Activated T-helper 2 cell treated with anti-CD3 and anti-CD28 coated beads, Interferon-gamma antibody, Interleukin-2, Interleukin-4, amounts not matched to agents 10 μg/mL and 5 μg/mL and 100 μg/mL, durations not matched to agents 14 hours and 24 hours and 36 hours (primary cell): ENCODE results near the gene PDAP1. TPM values are rescaled to one million over a fixed set of nuclear protein-coding genes. Genes with fewer than 3 reads are reported as not detected.
"Not testable (repeated sequence)": the region's sequence is repeated elsewhere in the genome, so short reads cannot be mapped to it uniquely, and the experiment has no call there.

Experiments used
- DNase-seq: peaks from one replicate; pipeline ENCODE4 v3.0.0; 2021; ENCODE audit warnings: low spot score
- H3K27ac Mint-ChIP-seq: one replicate; pipeline ENCODE4 v1.8.0; 2021; ENCODE audit warnings: mixed read lengths
- H3K27me3 Mint-ChIP-seq: one replicate; pipeline ENCODE4 v1.8.0; 2021; ENCODE audit warnings: low read depth, mixed read lengths
- H3K36me3 Mint-ChIP-seq: one replicate; pipeline ENCODE4 v1.8.0; 2021; ENCODE audit warnings: low read depth, mixed read lengths
- H3K4me1 Mint-ChIP-seq: one replicate; pipeline ENCODE4 v1.8.0; 2021; ENCODE audit warnings: low read depth, mixed read lengths
- H3K4me3 Mint-ChIP-seq: one replicate; pipeline ENCODE4 v1.8.0; 2021; ENCODE audit warnings: low read depth, mild to moderate bottlenecking, moderate library complexity, mixed read lengths
- H3K9me3 Mint-ChIP-seq: one replicate; pipeline ENCODE4 v1.8.0; 2021; ENCODE audit warnings: mixed read lengths
- intact Hi-C: fragments of 100-400 bp; cut with micrococcal nuclease; formaldehyde crosslinking; loops from one replicate; pipeline ENCODE4 v1.15.1; 2023
- total RNA-seq: library from RNA; stranded (reverse); gene quantifications from 2 replicates; pipeline ENCODE4 v1.2.3, GENCODE V29; 2022

PDAP1 gene
- total RNA-seq, 1 donor from 2014 or later: 159 TPM

DNA sequence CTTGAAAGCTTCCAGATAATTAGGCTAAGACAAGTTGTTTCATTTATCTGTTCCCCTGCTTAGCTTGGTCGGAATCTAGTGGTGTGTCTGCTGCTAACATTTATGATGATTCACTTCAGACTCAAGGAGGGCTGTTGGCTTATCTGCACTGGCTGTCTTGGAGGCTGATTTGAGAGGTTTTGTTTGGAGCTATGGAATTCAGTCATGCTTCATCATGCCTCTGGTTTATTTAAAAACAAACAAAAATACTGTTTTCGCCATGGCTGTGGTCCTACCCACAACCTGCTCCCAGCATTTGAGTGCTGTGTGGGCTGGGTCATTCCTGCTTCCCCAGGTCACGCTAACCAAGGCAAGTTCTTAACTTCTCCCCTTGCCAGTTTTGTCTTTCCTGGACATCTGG, 45.6 kb downstream of the PDAP1 start:
- H3K9me3 Mint-ChIP-seq: no peaks in the 10 kb centered on the region
- no peak overlapping the region for H3K27ac Mint-ChIP-seq
- no peak overlapping the region for H3K4me3 Mint-ChIP-seq
- H3K27me3 Mint-ChIP-seq: no peaks in the 10 kb centered on the region
- peaks cover 75% of the 10 kb centered on the region for H3K36me3 Mint-ChIP-seq
- no peaks in the 10 kb centered on the region for H3K4me1 Mint-ChIP-seq
- intact Hi-C loops: no loop called here
- DNase-seq: no peak

DNA sequence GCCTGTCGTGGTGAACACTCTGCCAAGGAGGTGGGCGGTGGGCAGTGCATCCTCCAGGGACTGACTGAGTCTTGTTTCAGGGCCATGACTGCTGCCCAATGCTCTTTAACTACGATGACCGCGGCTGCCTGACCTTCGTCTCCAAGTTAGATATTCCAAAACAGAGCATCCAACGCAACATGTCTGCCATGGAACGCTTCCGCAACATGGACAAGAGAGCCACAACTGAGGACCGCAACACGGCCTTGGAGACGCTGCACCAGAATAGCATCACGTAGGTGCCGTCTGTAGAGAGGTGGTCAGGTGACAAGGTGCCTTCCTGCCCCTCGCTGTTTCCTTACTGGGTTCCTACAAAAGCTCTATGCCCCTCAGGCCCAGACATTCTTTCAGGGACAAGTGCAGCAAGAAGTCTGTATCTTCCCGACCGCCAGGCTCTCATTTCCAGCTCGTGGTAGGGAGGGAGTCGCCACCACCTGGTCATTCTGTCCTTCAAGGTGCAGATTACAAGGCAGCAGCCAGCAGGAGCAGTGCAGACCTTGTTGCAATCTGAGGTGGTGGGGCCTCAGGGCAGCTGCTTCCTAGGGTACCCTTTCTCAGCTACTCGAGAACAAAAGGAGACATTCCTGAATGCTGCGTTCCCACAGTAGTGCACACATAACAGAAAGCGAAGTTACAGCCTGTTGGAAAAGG, 48.8 kb downstream of the PDAP1 start:
- Mint-ChIP-seq H3K9me3 (no peaks in the 10 kb centered on the region), H3K36me3 (peaks cover 70% of the 10 kb centered on the region), H3K27me3 (no peaks in the 10 kb centered on the region), H3K27ac (no peak overlapping the region), H3K4me3 (no peak overlapping the region), H3K4me1 (no peaks in the 10 kb centered on the region)
- no peak for DNase-seq
- intact Hi-C loops: no loop called here

DNA sequence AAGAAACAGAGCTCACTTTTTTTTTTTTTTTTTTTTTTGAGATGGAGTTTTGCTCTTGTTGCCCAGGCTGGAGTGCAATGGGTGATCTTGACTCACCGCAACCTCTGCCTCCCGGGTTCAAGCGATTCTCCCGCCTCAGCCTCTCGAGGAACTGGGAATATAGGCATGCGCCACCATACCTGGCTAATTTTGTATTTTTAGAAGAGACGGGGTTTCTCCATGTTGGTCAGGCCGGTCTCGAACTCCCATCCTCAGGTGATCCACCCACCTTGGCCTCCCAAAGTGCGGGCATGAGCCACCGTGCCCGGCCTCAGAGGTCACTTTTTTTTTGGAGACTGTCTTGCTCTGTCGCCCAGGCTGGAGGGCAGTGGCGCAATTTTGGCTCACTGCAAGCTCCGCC, 49.9 kb downstream of the PDAP1 start:
- H3K27me3 Mint-ChIP-seq, H3K27ac Mint-ChIP-seq, H3K4me3 Mint-ChIP-seq, DNase-seq, H3K4me1 Mint-ChIP-seq, H3K9me3 Mint-ChIP-seq, intact Hi-C loops: not testable (repeated sequence)
- H3K36me3 Mint-ChIP-seq: peaks cover 66% of the 10 kb centered on the region

DNA sequence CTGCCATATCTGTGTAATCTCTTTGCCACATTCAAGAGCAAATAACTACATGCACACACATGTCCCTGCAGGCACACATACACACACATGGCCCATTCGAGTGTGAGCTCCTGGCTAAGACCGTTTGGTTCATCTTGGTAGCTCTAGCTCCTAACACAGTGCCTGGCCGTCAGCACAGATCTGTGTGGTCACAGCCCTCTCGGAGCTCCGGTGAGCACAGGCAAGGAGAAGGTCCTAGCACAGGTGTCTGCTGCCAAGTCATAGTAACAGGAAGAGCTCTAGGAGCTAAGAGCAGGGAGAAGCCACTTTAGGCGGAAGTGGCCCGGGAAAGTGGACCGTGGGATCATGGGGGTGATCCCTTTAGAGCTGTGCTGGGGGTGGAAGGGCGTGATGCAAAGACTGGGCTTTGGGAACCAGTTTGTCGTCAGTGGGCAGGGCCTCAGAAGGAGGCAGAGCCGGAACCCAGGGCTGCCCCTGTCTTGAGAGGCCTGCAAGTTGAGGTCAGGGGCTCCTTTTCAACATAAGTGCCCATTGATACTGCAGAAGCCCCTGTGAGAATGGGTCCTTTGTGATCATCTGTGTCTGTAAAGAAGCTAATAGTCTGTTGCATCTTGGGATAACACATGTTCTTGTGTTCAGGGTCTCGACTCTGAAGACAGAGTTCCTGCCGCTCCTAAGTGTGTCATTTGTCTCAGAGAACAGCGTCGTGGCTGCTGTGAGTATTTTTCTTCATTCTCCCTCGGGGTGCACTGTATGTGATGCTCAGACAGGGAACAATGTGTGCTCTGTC, 50.5 kb downstream of the PDAP1 start:
- Mint-ChIP-seq H3K9me3 (no peaks in the 10 kb centered on the region), H3K27ac (no peak overlapping the region), H3K27me3 (no peaks in the 10 kb centered on the region), H3K4me1 (no peaks in the 10 kb centered on the region), H3K4me3 (no peak overlapping the region), H3K36me3 (peaks cover 60% of the 10 kb centered on the region)
- no peak for DNase-seq
- intact Hi-C loops: no loop called here

DNA sequence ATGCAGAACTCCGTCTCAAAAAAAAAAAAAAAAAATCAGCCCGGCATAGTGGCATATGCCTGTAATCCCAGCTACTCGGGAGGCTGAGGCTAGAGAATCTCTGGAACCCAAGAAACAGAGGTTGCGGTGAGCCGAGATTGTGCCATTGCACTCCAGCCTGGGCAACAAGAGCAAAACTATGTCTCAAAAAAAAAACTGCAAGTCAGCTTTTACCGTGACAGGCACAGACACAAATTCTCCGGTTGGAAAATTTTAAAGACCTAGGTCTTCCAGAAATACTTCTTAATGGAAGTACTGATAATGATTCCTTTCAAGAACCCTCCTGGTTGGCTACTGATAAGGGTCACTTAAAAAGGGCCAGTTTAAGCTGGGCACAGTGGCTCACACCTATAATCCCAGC, 53.3 kb downstream of the PDAP1 start:
- DNase-seq: no peak
- Mint-ChIP-seq H3K9me3 (no peaks in the 10 kb centered on the region), H3K4me1 (no peaks in the 10 kb centered on the region), H3K4me3 (no peak overlapping the region), H3K36me3 (peaks cover 62% of the 10 kb centered on the region), H3K27ac (no peak overlapping the region), H3K27me3 (no peaks in the 10 kb centered on the region)
- intact Hi-C loops: no loop called here

DNA sequence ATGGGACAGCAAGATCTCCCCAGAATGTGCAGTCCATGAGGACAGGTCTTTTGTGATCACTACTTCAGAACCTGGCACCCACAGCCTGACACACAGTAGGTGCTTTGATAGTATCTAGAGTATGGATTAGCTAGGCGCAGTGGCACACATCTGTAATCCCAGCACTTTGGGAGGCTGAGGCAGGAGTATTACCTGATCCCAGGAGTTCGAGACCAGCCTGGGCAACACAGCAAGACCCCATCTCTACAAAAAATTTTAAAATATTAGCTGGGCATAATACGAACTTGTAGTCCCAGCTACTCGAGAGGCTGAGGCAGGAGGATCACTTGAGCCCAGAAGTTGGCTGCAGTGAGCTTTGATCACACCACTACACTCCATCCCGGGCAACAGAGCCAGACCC, 56.1 kb downstream of the PDAP1 start:
- Mint-ChIP-seq H3K36me3 (peaks cover 56% of the 10 kb centered on the region), H3K4me3 (no peak overlapping the region), H3K27ac (no peak overlapping the region), H3K27me3 (no peaks in the 10 kb centered on the region), H3K9me3 (no peaks in the 10 kb centered on the region), H3K4me1 (no peaks in the 10 kb centered on the region)
- intact Hi-C loops: no loop called here
- DNase-seq: no peak

DNA sequence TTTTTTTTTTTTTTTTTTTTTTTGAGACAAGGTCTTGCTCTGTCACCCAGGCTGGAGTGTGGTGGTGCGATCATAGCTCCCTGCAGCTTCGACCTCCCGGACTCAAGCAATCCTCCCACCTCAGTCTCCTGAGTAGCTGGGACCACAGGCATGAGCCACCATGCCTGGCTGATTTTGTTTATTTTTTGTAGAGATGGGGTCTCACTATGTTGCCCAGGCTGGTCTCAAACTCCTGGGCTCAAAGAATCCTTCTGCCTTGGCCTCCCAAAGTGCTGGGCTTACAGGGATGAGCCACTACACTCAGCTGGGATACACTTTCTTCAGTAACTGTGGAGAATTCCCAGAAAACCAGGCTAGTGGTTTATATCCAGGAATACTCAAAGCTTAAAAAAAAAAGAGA, 57.8 kb downstream of the PDAP1 start:
- peaks cover 49% of the 10 kb centered on the region for H3K36me3 Mint-ChIP-seq
- H3K27ac Mint-ChIP-seq, DNase-seq, H3K27me3 Mint-ChIP-seq, H3K4me3 Mint-ChIP-seq, intact Hi-C loops, H3K9me3 Mint-ChIP-seq, H3K4me1 Mint-ChIP-seq: not testable (repeated sequence)

Other genes with a start within 250 kb of the PDAP1 start
- not detected in 2 replicates for gene KPNA7, start 200.5 kb downstream of the PDAP1 start, total RNA-seq
- gene MYH16, start 135.8 kb downstream of the PDAP1 start, total RNA-seq: not detected in 2 replicates
- gene ARPC1A, start 82.7 kb downstream of the PDAP1 start, total RNA-seq: 79.8 and 83.4 TPM in 2 replicates
- gene ARPC1B, start 33.9 kb downstream of the PDAP1 start, total RNA-seq: 264 and 265 TPM in 2 replicates
- gene BUD31, start 372 bp upstream of the PDAP1 start, total RNA-seq: 123 and 130 TPM in 2 replicates
- 8.1 and 10.4 TPM in 2 replicates for gene PTCD1, start 30.2 kb upstream of the PDAP1 start, total RNA-seq
- gene CPSF4, start 30.3 kb upstream of the PDAP1 start, total RNA-seq: 88.4 and 89.9 TPM in 2 replicates
- 405 and 429 TPM in 2 replicates for gene ATP5MF, start 57.6 kb upstream of the PDAP1 start, total RNA-seq
- gene ZNF789, start 64.3 kb upstream of the PDAP1 start, total RNA-seq: 23.2 and 24.3 TPM in 2 replicates
- 36.4 and 40.7 TPM in 2 replicates for gene ZNF394, start 91.7 kb upstream of the PDAP1 start, total RNA-seq
- 8.2 and 8.4 TPM in 2 replicates for gene ZKSCAN5, start 96.1 kb upstream of the PDAP1 start, total RNA-seq
- gene FAM200A, start 143.5 kb upstream of the PDAP1 start, total RNA-seq: 5.2 and 5.6 TPM in 2 replicates
- gene ZNF655, start 150.0 kb upstream of the PDAP1 start, total RNA-seq: 68.3 and 72.8 TPM in 2 replicates
- gene TMEM225B, start 189.7 kb upstream of the PDAP1 start, total RNA-seq: 1.3 and 1.9 TPM in 2 replicates
- gene ZSCAN25, start 208.3 kb upstream of the PDAP1 start, total RNA-seq: 31.2 and 31.7 TPM in 2 replicates